T-helper 1 cell treated with Interleukin-12 subunit alpha and Interleukin-12 subunit beta and Interleukin-4 antibody, amounts not matched to agents 30 μg/mL and 1 μg/mL, for 36 hours (primary cell): ENCODE measurements around the gene NPAS3.

Source experiments
- H3K27ac Mint-ChIP-seq: one replicate; pipeline ENCODE4 v1.8.0; 2021; ENCODE audit warnings: mild to moderate bottlenecking, mixed read lengths
- H3K27me3 Mint-ChIP-seq: one replicate; pipeline ENCODE4 v1.8.0; 2021; ENCODE audit warnings: low read depth, mixed read lengths
- H3K36me3 Mint-ChIP-seq: one replicate; pipeline ENCODE4 v1.8.0; 2021; ENCODE audit warnings: low read depth, mixed read lengths
- H3K4me1 Mint-ChIP-seq: one replicate; pipeline ENCODE4 v1.8.0; 2021; ENCODE audit warnings: low read depth, mixed read lengths
- H3K4me3 Mint-ChIP-seq: one replicate; pipeline ENCODE4 v1.8.0; 2021; ENCODE audit warnings: mild to moderate bottlenecking, moderate library complexity, mixed read lengths
- H3K9me3 Mint-ChIP-seq: one replicate; pipeline ENCODE4 v1.8.0; 2021; ENCODE audit warnings: mixed read lengths

The NPAS3 gene

DNA sequence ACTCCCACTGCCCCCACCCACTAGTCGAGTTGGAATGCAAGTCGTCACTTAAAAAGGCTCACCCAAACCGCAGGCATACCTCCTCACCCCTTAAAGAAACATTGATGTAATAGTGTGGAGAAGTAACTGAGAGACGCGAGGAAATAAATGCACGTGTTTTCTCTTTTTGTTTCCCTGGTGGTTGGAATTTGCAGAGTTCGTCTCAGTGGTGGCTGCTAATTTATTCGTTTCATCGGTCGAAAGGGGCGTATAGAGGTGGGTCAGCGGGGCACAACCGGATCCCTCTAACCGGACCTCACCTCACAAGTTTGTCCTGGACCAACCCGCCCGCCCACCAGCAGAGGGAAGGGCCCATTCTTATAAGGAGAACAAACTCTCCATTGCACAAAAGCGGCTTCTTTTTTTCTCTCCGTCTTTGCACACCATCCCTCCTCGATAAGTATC lies 5.0 kb upstream of the NPAS3 start:
- Mint-ChIP-seq H3K9me3 (no peaks in the 10 kb centered on the region), H3K4me3 (no peak overlapping the region), H3K27me3 (peaks cover 75% of the 10 kb centered on the region), H3K27ac (no peak overlapping the region), H3K4me1 (peaks cover 8% of the 10 kb centered on the region), H3K36me3 (no peaks in the 10 kb centered on the region)

DNA sequence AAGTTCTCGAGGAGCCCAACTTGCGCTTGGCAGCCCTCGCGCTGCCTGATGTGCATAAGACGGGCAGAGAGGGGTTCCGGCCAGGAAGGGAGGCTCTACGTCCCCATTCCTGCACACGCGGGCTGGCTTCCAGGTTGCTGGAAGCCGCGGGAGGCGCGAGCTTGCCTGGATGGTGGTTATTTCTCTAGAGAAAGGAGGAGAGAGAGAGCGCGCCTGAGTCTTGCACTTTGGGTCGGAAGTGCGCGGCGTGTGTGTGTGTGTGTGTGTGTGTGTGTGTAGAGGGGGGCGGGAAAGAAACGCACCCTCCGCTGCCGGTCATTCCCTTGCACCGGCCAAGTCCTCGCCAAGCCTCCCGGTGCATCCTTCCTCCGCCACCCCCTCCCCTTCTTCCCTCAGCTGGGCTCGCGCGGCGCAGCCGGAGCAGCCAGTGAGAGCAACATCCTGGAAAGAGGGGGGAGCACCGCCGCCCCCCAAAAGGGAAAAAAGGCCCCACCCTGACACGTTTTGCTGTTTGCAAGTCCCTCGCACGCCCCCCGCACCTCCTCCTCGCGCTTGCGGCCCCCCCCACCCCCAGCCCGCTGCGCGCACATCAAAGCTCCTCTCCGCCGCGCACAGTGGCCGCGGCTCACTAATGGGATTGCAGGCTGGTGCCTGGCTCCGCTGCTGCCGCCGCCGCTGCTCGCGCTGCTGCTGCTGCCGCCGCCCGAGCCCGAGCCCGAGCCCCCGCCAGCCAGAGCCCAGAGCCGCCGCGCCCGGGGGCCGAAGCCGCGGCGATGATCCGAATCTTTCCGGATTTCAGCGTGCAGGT lies 4.4 kb upstream of the NPAS3 start:
- Mint-ChIP-seq H3K4me3 (peak overlapping the region; percentile 34), H3K27me3 (peaks cover 76% of the 10 kb centered on the region), H3K36me3 (no peaks in the 10 kb centered on the region)

DNA sequence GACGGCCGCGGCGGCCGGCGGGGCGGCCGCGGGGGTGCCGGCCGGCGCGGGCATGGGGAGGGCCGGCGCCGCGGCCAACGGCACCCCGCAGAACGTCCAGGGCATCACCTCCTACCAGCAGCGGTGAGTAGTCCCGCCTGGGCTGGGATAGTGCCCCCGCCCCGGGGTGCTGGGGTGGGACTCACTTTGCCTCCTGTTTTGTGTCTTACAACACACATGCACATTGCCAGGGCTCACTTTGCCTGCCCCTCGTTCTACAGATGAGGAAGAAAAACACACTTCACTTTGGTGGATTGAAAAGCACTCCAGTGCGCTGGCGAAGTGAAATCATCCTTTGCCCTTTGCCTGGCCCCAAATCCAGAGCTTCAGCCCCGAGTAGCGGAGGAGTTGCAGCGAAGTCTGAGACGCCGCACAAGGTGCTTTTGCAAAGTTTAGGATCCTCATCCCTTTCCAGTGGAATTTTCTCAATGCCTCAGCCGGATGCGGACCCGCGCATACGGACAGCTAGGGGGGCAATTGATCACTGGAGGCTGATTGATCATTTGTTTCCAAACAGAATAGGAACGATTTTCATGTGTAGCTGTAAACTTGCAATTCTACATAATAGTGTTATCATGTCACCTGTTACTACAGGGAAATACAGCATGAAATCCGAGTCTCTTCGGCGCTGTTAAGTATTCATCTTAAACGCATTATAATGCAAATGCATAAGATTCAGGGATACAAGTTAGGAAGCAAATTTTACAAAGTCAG lies 3.6 kb upstream of the NPAS3 start:
- Mint-ChIP-seq H3K27me3 (peaks cover 83% of the 10 kb centered on the region), H3K27ac (no peak overlapping the region), H3K36me3 (no peaks in the 10 kb centered on the region), H3K4me1 (peaks cover 10% of the 10 kb centered on the region), H3K9me3 (no peaks in the 10 kb centered on the region), H3K4me3 (no peak overlapping the region)

More for the DNA sequence above, 4.4 kb upstream of the NPAS3 start:
- H3K4me1 Mint-ChIP-seq = peaks cover 8% of the 10 kb centered on the region
- no peaks in the 10 kb centered on the region for H3K9me3 Mint-ChIP-seq
- H3K27ac Mint-ChIP-seq = no peak overlapping the region

DNA sequence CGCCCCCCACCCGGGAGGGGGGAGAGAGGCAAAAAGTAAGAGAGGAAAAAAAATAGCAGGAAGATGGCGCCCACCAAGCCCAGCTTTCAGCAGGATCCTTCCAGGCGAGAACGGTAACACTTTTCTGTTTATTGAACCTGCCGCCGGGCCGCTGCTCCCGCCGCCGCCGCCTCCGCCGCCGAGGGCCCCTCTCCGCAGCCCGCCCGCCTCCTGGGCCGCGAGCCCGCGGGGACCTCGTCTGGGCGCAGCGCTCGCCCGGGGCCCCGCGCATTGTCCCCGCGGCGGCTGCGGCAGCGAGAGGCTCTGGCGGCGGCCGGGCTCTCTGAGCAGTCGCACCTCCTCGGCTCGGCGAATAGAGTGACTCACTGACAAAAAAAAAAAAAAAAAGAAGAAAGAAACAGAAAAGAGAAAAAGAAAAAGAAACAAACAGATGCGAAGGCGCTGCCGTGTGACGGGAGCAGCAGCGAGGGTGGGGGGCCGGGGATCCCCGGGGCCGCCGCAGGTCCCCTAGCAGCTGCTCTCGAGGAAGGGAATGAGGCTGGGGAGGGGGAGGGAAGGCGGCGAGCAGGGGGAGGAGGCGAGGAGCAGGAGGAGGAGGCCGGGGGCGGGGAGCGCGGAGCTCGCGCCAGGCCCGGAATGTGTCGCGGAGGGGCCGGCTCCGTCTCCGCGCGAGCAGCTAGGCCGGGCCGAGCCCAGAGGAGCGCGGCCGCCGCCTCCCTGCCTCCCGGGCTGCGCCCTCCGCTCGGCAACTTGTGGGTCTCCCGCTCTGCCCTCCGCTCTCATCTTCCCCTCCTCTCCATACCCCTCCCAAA lies 781 bp downstream of the NPAS3 start:
- peaks cover 68% of the 10 kb centered on the region for H3K27me3 Mint-ChIP-seq
- H3K9me3 Mint-ChIP-seq = no peaks in the 10 kb centered on the region
- H3K36me3 Mint-ChIP-seq = no peaks in the 10 kb centered on the region
- peaks cover 7% of the 10 kb centered on the region for H3K4me1 Mint-ChIP-seq
- H3K4me3 Mint-ChIP-seq = peak overlapping the region; percentile 84
- H3K27ac Mint-ChIP-seq = no peak overlapping the region

DNA sequence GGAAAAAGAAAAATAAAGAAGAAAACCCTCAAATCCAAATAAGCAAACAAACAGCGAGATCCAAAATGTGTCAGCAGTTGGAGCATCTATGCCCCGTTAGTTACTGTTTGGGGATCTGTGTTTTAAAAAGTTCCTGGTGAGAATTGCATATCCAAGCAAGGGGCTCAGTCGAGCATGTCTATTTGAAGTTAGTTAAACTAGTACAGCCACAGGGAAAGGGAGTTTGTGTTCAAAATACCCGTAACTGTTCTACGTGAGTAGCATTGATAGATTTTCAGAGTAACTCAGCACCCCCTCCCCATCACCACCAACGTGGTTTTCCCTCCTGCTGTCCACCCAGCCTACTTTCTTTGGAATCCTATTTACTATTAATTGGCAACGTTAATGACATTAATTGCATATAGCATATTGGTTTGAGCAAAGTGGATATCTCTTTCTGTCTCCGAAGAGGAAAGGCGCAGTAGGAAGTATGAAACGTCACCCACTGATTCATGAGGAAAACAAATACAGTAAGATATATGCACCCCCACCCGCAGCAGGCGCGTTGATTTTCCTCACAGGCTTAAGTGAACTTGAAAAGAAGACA lies 1.5 kb downstream of the NPAS3 start:
- Mint-ChIP-seq H3K4me3 (peak overlapping the region; percentile 84), H3K4me1 (peaks cover 5% of the 10 kb centered on the region), H3K36me3 (no peaks in the 10 kb centered on the region), H3K9me3 (no peaks in the 10 kb centered on the region), H3K27ac (no peak overlapping the region), H3K27me3 (peaks cover 69% of the 10 kb centered on the region)

DNA sequence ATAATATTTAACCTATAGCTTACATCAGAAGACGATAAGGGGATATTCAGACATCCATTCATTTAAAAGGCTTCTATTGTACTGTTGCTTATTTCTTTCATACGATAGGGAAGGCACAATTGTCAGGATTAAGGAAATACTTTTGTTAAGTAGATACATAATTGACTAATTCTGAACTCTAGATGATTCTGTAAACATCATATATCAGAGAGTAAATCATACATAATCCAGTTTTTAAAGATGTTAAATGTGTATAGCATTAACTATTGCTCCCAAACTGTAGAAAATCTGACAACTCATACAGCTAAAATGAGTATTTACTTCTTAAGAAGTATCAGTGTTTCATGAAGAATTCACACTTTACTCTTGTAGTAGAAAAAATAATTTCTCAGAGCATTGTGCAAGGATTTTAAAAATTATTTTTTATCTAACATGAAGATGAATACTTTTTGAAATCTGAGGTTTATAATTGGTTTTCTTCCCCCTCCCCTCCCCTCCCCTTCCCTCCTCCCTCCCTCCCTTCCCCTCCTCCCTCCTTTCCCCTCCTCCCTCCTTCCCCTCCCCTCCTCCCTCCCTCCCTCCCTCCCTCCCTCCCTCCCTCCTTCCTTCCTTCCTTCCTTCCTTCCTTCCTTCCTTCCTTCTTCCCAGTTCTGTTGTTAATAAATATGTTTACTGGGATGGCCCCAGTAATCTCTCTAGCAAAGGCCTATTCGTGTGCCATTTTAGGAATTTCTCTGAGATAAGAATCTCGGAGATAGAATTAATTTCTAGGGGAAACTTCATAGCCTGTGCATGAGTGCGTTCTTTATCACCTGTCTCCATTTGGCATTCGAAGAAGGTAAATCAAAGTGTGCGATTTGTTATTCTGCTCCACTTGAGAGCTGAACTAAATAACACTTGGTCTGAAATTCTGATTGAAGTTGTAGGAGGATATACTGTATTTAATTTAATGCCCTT lies 2.3 kb downstream of the NPAS3 start:
- Mint-ChIP-seq H3K9me3 (no peaks in the 10 kb centered on the region), H3K27ac (no peak overlapping the region), H3K4me1 (peaks cover 5% of the 10 kb centered on the region), H3K36me3 (no peaks in the 10 kb centered on the region), H3K4me3 (peak overlapping the region; percentile 32), H3K27me3 (peaks cover 61% of the 10 kb centered on the region)

DNA sequence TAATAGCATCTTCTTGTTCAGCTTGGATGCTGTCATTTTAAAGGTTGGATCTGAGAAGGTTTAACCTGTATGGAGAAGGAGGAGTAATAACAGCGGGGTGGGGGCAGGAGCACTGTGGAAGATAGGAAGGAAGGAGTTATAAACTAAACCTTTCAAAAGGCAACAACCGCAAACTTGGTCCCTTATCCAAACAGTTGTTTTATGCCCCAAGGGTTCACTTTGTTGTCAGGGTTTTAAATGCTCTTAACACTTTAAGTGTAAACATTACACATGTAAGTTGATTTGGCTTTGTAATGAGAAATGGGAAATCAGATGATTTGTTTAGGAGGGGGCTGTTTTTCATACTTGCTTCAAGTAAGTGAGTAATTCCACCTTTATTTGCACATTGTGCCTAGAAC lies 3.0 kb downstream of the NPAS3 start:
- Mint-ChIP-seq H3K36me3 (no peaks in the 10 kb centered on the region), H3K4me3 (no peak overlapping the region), H3K9me3 (no peaks in the 10 kb centered on the region), H3K4me1 (peaks cover 5% of the 10 kb centered on the region), H3K27ac (no peak overlapping the region), H3K27me3 (peaks cover 54% of the 10 kb centered on the region)

DNA sequence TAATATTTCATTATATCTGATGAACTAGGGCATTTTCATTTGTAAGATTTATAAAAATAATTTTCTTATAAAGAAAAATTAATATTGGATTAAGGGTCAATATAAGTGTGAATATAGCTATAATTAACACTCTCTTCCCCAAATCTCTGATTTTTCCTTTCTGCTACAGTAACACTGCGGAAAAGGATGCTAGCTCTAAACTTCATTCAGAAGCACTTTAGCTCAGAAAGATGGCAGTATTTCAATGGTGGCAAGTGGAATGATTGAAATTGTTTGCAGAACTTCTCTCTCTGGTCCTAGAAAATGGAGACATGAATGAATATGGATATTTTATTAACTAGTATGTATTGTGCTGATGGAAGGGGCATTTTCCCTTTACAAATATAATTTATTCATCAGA lies 8.4 kb downstream of the NPAS3 start:
- Mint-ChIP-seq H3K36me3 (no peaks in the 10 kb centered on the region), H3K27me3 (peaks cover 12% of the 10 kb centered on the region), H3K9me3 (no peaks in the 10 kb centered on the region), H3K27ac (no peak overlapping the region), H3K4me1 (no peaks in the 10 kb centered on the region), H3K4me3 (no peak overlapping the region)

DNA sequence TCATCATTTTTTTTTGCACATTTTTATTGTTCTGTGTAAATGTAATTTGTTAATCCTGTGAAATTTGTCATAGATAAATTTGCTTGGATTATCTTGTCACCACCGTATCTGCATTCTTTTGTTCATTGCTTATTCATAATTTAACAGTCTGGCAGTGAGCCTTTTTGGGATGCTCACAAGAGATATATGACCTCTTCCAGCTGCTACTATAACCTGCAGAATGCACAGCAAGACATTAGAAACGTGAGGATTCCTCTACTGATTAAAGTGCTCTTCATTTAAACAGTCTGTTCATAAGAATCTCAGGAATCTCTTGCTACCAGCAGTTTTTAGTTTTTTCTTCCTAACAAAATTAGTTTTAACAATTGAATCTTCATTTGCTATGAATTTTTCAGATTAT lies 9.1 kb downstream of the NPAS3 start:
- H3K4me1 Mint-ChIP-seq = no peaks in the 10 kb centered on the region
- H3K27me3 Mint-ChIP-seq = peaks cover 8% of the 10 kb centered on the region
- no peaks in the 10 kb centered on the region for H3K9me3 Mint-ChIP-seq
- no peak overlapping the region for H3K27ac Mint-ChIP-seq
- no peaks in the 10 kb centered on the region for H3K36me3 Mint-ChIP-seq
- H3K4me3 Mint-ChIP-seq = no peak overlapping the region

DNA sequence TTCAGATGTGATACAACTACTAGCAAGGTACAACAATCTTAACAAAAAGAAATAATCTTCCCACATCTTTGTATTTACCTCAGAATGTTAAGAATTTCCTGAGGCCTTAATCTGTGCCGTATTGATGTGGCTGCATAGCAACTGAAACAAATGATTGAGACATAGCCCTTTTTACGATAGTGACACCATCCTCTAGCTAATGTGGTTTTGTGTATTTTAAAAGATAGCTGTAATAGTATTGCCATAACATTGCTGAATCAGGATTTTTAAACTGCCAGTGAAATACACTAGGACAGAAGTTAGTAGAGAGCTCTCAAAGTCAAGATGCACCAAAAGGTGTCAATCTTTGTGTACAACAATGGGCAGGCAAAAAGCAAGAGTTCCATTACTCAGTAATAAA lies 11.9 kb downstream of the NPAS3 start:
- Mint-ChIP-seq H3K36me3 (no peaks in the 10 kb centered on the region), H3K4me1 (no peaks in the 10 kb centered on the region), H3K27ac (no peak overlapping the region), H3K9me3 (no peaks in the 10 kb centered on the region), H3K4me3 (no peak overlapping the region), H3K27me3 (peaks cover 3% of the 10 kb centered on the region)

DNA sequence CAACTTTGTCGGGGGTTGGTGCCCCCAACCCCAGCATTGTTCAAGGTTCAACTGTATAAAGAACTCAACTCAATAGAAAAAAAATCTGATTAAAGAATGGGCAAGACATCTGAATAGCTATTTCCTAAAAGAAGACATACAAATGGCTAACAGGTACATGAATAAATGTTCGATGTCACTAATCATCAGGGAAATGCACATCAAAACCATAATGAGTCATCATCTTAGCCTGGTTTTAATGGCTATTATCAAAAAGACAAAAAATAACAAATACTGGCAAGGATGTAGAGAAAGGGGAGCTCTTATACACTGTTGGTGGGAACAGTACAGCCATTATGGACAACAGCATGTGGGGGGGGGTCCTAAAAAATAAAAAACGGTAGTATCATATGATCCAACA lies 28.7 kb downstream of the NPAS3 start:
- H3K36me3 Mint-ChIP-seq = no peaks in the 10 kb centered on the region
- no peak overlapping the region for H3K4me3 Mint-ChIP-seq
- H3K4me1 Mint-ChIP-seq = no peaks in the 10 kb centered on the region
- H3K27ac Mint-ChIP-seq = no peak overlapping the region
- H3K9me3 Mint-ChIP-seq = no peaks in the 10 kb centered on the region
- H3K27me3 Mint-ChIP-seq = no peaks in the 10 kb centered on the region

DNA sequence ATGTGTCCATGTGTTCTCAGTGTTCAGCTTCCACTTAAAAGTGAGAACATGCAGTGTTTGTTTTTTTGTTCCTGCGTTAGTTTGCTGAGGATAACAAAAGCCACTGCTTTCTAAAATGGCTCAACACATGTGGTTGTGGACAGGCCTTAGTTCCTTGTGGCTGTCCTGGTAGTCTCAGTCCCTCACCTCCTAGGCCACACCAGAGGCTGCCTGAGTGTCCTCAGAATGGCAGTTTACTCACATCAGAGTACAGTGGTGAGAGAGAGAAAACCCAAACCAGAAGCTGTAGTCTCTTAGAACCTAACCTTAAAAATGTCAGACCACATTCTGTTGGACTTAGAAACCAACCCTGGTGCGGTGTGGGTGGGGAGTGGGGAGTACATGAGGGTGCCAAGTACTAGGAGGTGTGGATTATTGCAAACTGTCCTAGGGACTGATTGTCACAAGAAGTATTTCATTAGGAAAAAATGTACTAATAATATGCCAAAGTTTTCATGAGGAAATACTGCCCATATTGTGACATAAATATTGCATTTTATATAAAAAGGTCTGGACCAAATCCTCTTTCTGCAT lies 30.4 kb downstream of the NPAS3 start:
- no peaks in the 10 kb centered on the region for H3K36me3 Mint-ChIP-seq
- no peak overlapping the region for H3K27ac Mint-ChIP-seq
- no peaks in the 10 kb centered on the region for H3K9me3 Mint-ChIP-seq
- H3K4me1 Mint-ChIP-seq = no peaks in the 10 kb centered on the region
- H3K27me3 Mint-ChIP-seq = no peaks in the 10 kb centered on the region
- no peak overlapping the region for H3K4me3 Mint-ChIP-seq

DNA sequence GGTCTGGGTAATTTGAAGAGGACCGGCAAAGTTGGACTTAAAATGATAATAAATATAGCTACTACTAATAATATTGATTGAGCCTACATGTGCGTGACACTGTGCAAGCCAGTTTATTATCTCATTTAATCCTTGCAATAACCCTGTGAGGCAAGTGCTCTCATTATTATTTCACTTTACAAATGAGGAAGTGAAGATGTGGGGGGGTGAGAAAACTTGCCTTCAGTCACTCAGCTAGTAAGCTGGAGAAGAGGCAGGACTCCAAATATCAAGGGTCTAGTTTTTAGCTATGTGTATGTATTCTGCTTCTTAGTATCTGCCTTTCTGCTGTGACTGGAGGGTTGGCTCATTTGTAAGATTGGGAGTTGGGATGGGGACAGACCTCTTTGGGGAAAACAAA lies 39.2 kb downstream of the NPAS3 start:
- Mint-ChIP-seq H3K9me3 (no peaks in the 10 kb centered on the region), H3K4me3 (no peak overlapping the region), H3K27ac (no peak overlapping the region), H3K4me1 (no peaks in the 10 kb centered on the region), H3K36me3 (no peaks in the 10 kb centered on the region), H3K27me3 (no peaks in the 10 kb centered on the region)
